Esophagus mucosa (tissue), 1 donor: ENCODE results near the gene POMGNT1. TPM values are rescaled to one million over a fixed set of nuclear protein-coding genes. Genes with fewer than 3 reads are reported as not detected.
"Not testable (repeated sequence)": the region's sequence is repeated elsewhere in the genome, so short reads cannot be mapped to it uniquely, and the experiment has no call there.

Experiments used
- ATAC-seq: fragments of 200-7000 bp; cut with Tn5 transposase; one replicate; pipeline ENCODE4 v1.9.1; 2020
- total RNA-seq: library from RNA; stranded (reverse); gene quantifications from one replicate; pipeline ENCODE4 v1.2.4, GENCODE V29; 2023
- donor health status: DM: yes; HTN: yes; CAD: no.

Gene POMGNT1
- total RNA-seq = 28.3 TPM

GRCh38 chr1:46197964-46198811 is at the start of gene POMGNT1:
Gene POMGNT1, minus strand, starts transcription at chr1:46198434. Its CDS starts 613 bp downstream, at chr1:46197821.
- peak; percentile 89 for ATAC-seq

GRCh38 chr1:46247436-46248121 is 49.3 kb upstream of the POMGNT1 start, which contains the start of gene RAD54L:
Gene RAD54L, plus strand, starts transcription at chr1:46247763. Its CDS starts 643 bp downstream, at chr1:46248406.
- peak; percentile 98 for ATAC-seq

GRCh38 chr1:46246548-46247435 is 48.6 kb upstream of the POMGNT1 start:
- peak; percentile 24 for ATAC-seq

- not testable (repeated sequence) for ATAC-seq
Measured at GRCh38 chr1:46246136-46246535, 47.9 kb upstream of the POMGNT1 start.

- ATAC-seq = no peak
Measured at GRCh38 chr1:46244656-46245371, 46.6 kb upstream of the POMGNT1 start.

GRCh38 chr1:46243831-46244230 is 45.6 kb upstream of the POMGNT1 start:
- not testable (repeated sequence) for ATAC-seq

GRCh38 chr1:46242918-46243317 is 44.7 kb upstream of the POMGNT1 start:
- no peak for ATAC-seq

GRCh38 chr1:46241733-46242132 is 43.5 kb upstream of the POMGNT1 start:
- not testable (repeated sequence) for ATAC-seq

- ATAC-seq = not testable (repeated sequence)
Measured at GRCh38 chr1:46238865-46239264, 40.6 kb upstream of the POMGNT1 start.

GRCh38 chr1:46236882-46237281 is 38.6 kb upstream of the POMGNT1 start:
- no peak for ATAC-seq

GRCh38 chr1:46231231-46231630 is 33.0 kb upstream of the POMGNT1 start:
- ATAC-seq = not testable (repeated sequence)

- ATAC-seq = no peak
Measured at GRCh38 chr1:46224966-46225365, 26.7 kb upstream of the POMGNT1 start.

- peak; percentile 80 for ATAC-seq
Measured at GRCh38 chr1:46223472-46223943, 25.3 kb upstream of the POMGNT1 start.

GRCh38 chr1:46223055-46223454 is 24.8 kb upstream of the POMGNT1 start:
- ATAC-seq = not testable (repeated sequence)

- ATAC-seq = no peak
Measured at GRCh38 chr1:46221749-46222148, 23.5 kb upstream of the POMGNT1 start.

- ATAC-seq = no peak
Measured at GRCh38 chr1:46220808-46221207, 22.6 kb upstream of the POMGNT1 start.

- ATAC-seq = no peak
Measured at GRCh38 chr1:46219551-46220520, 21.6 kb upstream of the POMGNT1 start.

- ATAC-seq = peak; percentile 96
Measured at GRCh38 chr1:46218443-46218842, 20.2 kb upstream of the POMGNT1 start.

- ATAC-seq = no peak
Measured at GRCh38 chr1:46215504-46215903, 17.3 kb upstream of the POMGNT1 start.

GRCh38 chr1:46211051-46211450 is 12.8 kb upstream of the POMGNT1 start:
- ATAC-seq = no peak
